ENCODE data around the gene SGPP1.

DNA sequence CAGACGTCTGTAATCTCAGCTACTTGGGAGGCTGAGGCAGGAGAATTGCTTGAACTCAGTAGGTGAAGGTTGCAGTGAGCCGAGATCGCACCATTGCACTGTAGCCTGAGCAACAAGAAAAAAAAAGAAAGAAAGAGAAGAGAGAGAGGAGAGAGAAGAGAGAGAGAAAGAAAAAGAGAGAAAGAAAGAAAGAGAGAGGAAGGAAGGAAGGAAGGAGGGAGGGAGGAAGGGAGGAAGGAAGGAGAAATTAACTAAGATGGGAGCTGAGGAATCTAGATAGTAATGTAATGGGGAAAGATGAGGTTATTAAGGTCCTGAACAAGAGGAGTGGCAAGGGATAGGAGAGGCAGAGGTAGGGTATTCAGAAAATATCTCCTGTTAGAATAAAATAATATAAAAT, 17.4 kb upstream of the SGPP1 start:
- TF ChIP-seq, protein P1, sequence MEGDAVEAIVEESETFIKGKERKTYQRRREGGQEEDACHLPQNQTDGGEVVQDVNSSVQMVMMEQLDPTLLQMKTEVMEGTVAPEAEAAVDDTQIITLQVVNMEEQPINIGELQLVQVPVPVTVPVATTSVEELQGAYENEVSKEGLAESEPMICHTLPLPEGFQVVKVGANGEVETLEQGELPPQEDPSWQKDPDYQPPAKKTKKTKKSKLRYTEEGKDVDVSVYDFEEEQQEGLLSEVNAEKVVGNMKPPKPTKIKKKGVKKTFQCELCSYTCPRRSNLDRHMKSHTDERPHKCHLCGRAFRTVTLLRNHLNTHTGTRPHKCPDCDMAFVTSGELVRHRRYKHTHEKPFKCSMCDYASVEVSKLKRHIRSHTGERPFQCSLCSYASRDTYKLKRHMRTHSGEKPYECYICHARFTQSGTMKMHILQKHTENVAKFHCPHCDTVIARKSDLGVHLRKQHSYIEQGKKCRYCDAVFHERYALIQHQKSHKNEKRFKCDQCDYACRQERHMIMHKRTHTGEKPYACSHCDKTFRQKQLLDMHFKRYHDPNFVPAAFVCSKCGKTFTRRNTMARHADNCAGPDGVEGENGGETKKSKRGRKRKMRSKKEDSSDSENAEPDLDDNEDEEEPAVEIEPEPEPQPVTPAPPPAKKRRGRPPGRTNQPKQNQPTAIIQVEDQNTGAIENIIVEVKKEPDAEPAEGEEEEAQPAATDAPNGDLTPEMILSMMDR (conservative IDR thresholded peaks at IDR 0.05 in 1 of 2, IDR thresholded peaks at IDR 0.05 in 1 of 2; ENCODE audit: low read depth in 1 of 2, low read length in 2 of 2) = no peak
- TF ChIP-seq EZH2 (IDR thresholded peaks at IDR 0.05; ENCODE audit: low read length, missing control alignments) = no peak

All from fibroblast of lung (primary cell).